Ammon's horn (tissue), 1 donor: Measurements from ENCODE around the gene DEPDC1B.
A peak's percentile ranks its signal among the peaks of the same experiment; 100 is the strongest.
"Not testable (repeated sequence)": the region's sequence is repeated elsewhere in the genome, so short reads cannot be mapped to it uniquely, and the experiment has no call there.

Experiments
- DNase-seq: peaks from one replicate; pipeline ENCODE4 v3.0.0-alpha.2; 2016; ENCODE audit warnings: low spot score

Gene DEPDC1B

DNA sequence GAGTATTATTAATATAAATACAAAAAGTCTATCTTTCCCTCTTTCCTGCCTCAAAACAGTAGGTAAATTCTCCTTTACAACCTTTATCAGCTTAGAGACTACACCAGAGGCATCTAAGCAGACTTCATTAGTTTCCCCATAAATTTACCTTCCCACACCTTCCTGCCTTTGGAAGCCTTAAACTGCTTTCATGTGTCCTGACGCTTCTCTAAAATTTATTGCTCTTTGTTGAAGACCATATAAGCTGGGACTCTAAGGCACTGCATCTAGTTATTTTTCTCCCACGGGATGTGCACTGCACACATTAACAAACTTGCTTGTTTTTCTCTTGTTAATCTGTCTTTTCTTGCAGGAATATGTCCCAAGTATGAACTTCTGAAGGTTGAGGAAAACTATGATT is 51.8 kb downstream of the DEPDC1B start:
- DNase-seq = no peak

- DNase-seq = no peak
Observed at GRCh38 chr5:60640901-60641300, 59.1 kb downstream of the DEPDC1B start.

DNA sequence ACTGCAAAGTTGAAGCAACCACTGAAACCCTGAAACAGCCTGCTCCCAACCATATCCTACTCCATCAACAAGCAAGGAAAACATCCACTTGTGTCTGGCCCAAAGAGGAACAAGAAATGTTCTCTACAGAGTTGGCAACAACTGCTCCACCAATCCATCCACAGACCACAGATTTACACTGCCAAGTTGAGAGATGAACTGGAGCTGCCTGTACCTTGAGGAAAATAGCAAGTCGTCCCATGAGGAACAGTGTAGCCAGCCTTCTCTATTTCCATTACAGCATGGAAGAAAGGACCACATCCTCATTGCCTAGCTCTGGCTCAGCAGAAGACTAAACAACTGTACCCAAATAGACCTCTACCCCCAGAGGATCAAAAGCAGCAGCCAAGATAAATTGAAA is 60.4 kb downstream of the DEPDC1B start:
- DNase-seq = no peak

GRCh38 chr5:60638300-60638699 is 61.7 kb downstream of the DEPDC1B start:
- DNase-seq = no peak

DNA sequence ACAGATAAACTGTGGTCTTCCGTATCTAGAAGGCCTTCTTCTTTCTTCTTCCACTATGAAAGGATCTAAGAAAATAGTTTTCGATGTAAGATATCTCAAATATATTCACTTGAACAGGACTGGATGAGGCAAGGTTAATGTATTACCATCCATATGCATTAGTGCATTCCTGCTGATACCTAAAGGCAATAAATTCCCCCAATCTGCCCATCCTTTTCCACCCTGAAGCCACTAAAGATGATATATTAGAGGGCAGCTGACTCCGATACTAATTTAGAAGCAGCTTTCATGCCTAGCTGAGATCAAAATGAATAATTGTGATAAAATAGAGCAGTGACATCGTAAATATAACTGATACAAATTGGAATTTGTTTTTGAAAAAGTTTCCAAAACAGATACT is 63.3 kb downstream of the DEPDC1B start:
- no peak for DNase-seq

- DNase-seq = no peak
Observed at GRCh38 chr5:60636001-60636400, 64.0 kb downstream of the DEPDC1B start.

DNA sequence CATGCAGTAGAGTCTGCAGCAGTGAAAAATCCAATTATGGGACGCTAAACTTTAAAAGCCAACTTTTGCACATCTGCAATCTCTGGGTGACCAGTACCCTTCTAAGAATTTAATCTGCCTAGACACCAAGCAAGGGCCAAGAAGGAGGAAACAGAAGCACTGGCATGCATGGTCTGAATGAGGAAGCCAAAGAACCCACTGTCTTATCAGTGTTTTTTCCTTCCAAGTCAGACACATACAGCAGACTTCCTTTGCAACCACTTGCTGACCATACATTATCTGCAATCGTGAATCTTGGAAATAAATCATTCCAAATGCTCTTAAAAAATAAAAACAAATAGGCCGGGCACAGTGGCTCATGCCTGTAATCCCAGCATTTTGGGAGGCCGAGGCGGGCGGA is 65.9 kb downstream of the DEPDC1B start:
- DNase-seq = peak; percentile 24

GRCh38 chr5:60633341-60633740 is 66.6 kb downstream of the DEPDC1B start:
- no peak for DNase-seq

- DNase-seq = no peak
Observed at GRCh38 chr5:60632153-60632552, 67.8 kb downstream of the DEPDC1B start.

GRCh38 chr5:60630836-60631235 is 69.1 kb downstream of the DEPDC1B start:
- DNase-seq = no peak

GRCh38 chr5:60630179-60630578 is 69.8 kb downstream of the DEPDC1B start:
- DNase-seq = no peak

GRCh38 chr5:60624875-60625274 is 75.1 kb downstream of the DEPDC1B start:
- not testable (repeated sequence) for DNase-seq

DNA sequence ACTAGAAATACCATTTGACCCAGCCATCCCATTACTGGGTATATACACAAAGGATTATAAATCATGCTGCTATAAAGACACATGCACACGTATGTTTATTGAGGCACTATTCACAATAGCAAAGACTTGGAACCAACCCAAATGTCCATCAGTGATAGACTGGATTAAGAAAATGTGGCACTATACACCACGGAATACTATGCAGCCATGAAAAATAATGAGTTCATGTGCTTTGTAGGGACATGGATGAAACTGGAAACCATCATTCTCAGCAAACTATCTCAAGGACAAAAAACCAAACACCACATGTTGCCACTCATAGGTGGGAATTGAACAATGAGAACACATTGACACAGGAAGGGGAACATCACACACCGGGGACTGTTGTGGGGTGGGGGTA is 79.2 kb downstream of the DEPDC1B start:
- not testable (repeated sequence) for DNase-seq

DNA sequence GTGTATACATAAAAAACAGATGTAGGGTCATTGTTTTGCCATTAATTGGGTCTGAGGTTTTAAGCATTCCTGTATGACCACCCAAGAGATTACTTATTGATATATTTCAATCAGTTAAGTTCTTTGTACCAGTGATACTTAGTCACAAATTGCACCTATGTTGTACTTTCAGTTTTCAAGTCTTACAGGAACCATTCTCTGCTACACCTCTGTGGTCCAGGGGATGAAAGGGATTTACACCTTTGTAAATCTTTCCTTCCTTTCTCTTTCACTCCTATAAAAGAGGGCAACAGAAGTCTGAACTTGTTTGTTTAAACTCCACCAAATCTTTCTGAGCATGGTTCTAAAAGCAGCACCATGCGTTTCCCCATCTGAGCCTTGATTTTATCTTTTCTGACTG is 86.1 kb downstream of the DEPDC1B start:
- DNase-seq = no peak

DNA sequence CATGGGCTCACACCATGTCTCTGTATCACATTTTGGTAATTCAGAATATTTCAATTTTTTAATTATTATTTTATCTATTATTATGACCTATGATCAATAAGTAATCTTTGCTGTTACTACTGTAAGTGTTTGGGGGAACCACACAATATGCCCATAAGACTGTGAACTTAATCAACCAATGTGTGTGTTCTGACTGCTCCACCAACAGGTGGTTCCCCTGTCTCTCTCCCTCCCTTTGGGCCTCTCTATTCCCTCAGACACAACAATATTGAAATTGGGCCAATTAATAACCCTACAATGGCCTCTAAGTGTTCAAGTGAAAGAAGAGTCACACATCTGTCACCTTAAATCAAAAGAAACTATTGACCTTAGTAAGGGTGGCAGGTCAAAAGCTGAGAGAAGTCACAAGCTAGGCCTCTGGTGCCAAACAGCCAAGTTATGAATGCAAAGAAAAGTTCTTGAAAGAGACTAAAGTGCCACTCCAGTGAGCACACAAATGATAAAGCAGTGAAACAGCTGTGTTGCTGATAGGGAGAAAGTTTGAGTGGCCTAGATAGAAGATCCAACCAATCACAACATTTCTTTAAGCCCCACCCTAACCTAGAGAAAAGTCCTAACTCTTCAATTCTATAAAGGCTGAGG is 88.7 kb downstream of the DEPDC1B start:
- DNase-seq = no peak

GRCh38 chr5:60604771-60605170 is 95.2 kb downstream of the DEPDC1B start:
- DNase-seq = no peak

GRCh38 chr5:60598424-60598823 is 101.5 kb downstream of the DEPDC1B start:
- DNase-seq = no peak

- peak; percentile 14 for DNase-seq
Observed at GRCh38 chr5:60597572-60598320, 102.2 kb downstream of the DEPDC1B start.

DNA sequence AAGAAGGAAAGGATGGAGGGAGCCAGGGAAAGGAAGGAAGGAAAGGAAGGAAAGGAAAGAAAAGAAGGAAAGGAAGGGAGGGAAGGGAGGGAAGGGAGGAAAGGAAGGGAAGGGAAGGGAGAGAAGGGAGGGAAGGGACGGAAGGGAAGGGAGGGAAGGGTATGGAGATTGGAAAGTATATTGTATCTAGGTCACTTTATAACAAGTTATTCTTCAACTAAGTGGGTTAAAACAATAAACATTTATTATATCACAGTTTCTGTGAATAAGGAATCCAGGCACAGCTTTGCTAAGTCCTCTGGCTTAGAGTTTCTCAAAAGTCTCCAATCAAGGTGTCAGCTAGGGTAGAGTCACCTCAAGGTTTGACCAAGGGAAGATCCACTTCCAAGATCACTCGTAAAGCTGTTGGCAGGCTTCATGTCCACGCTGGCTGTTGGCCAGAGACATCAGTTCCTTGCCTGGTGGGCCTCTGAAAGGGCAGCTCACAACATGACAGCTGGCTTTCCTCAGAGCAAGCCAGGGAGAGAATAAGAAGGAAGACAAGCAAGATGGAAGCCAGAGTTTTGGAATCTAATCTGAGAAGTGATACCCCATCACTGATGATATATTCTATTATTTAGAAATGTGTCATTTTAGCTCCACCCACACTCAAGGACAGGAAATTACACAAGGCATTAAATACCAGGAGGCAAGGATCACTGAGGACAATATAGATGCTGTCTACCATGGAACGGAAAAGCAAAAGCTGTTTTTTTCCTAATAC is 105.1 kb downstream of the DEPDC1B start:
- no peak for DNase-seq

DNA sequence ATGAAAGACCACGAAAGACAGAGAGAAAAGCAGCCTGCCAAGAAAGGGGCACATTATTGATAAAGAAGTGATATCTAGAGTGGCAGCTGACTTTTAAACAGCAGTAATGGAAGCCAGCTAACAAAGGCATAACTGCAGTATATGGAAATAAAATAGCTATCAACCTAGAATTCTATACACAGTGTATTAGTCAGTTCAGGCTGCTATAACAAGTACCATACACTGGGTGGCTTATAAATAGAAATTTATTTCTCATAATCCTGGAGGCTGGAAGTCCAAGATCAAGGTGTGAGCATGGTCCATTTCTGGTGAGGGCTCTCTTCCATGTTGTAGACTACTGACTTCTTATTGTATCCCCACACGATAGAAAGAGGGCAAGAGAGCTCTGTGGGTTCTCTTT is 109.8 kb downstream of the DEPDC1B start:
- no peak for DNase-seq

- not testable (repeated sequence) for DNase-seq
Observed at GRCh38 chr5:60587312-60587711, 112.7 kb downstream of the DEPDC1B start.

DNA sequence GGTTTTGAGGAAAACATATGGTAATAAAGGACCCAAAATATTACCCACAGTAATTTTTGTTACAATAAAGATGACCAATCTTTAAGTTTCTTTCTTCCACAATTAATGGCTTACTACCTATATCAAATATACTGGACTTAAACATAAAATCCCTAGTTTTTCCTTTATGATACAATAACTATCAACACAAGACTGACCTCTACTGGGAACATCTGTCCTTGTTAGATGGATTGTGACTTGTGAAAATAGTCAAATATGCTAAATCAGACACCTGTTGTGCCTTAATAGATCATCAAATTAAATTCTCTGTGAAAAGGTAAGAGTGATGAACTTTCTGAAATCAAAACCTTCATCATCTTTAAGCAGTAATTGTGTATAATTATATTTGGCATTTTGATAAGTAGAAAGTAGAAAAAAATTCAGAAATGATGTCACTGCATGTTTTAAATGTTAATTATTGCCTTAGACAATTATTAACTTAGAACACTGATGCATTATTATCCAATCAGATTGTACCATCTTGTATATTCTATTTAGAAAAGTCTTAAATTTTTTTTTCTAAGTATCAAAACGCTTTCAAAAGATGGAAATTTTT is 113.6 kb downstream of the DEPDC1B start:
- peak; percentile 48 for DNase-seq

GRCh38 chr5:60585618-60586017 is 114.3 kb downstream of the DEPDC1B start:
- DNase-seq = no peak
